K562 (cell line): ENCODE results near the gene CEP131. TPM values are rescaled to one million over a fixed set of nuclear protein-coding genes. Genes with fewer than 3 reads are reported as not detected.
A peak's percentile ranks its signal among the peaks of the same experiment; 100 is the strongest.

Experiments used
- ETV6 ChIP-seq, 3 experiments: fragments of 150-350 bp in 1 of 3; sonication (generic) in 1 of 3; formaldehyde crosslinking in 1 of 3; IDR thresholded peaks; 2 replicates each; pipeline versions ENCODE4 v1.6.1 to v1.8.0; 2014 to 2022; ENCODE audit warnings: borderline replicate concordance in 2 of 3, low read depth in 2 of 3, antibody characterized with exemption in 1 of 3, low read length in 1 of 3, mild to moderate bottlenecking in 1 of 3, missing genetic modification reagents in 1 of 3
- GMEB1 ChIP-seq: fragments of 250-450 bp; sonication (Bioruptor Pico); IDR thresholded peaks from 2 replicates; pipeline ENCODE4 v1.4.0; 2020; ENCODE audit warnings: mild to moderate bottlenecking
- HMGN3 ChIP-seq: IDR thresholded peaks from 2 replicates; pipeline ENCODE4 v1.6.1; 2011; ENCODE audit warnings: borderline replicate concordance, low read depth, mild to moderate bottlenecking, mixed read lengths, low read length; ENCODE audit not compliant: insufficient read length; ENCODE audit errors: extremely low read depth
- MCM5 ChIP-seq: fragments of 450-650 bp; IDR thresholded peaks from 2 replicates; pipeline ENCODE4 v1.6.1; 2016; ENCODE audit warnings: low read depth
- MEF2D ChIP-seq: conservative IDR thresholded peaks from 2 replicates; pipeline ENCODE4 v1.6.1; 2016; ENCODE audit warnings: low read depth, missing genetic modification characterization, missing compliant biosample characterization
- PHB ChIP-seq: fragments of 250-450 bp; sonication (Bioruptor Pico); IDR thresholded peaks from 2 replicates; pipeline ENCODE4 v1.5.0; 2021
- RBBP5 ChIP-seq: fragments of 200-600 bp; sonication (generic); IDR thresholded peaks from 2 replicates; pipeline ENCODE4 v1.6.1; 2012; ENCODE audit warnings: borderline replicate concordance, mild to moderate bottlenecking, low read length, control low read depth, inconsistent platforms; ENCODE audit not compliant: insufficient read depth, poor library complexity, severe bottlenecking
- RCOR1 ChIP-seq, 2 experiments: IDR thresholded peaks; 2 replicates each; pipeline ENCODE4 v1.6.1; 2012; ENCODE audit warnings: low read depth in 2 of 2, low read length in 2 of 2, borderline replicate concordance in 1 of 2, improper control_type of control experiment in 1 of 2
- TFAP4 ChIP-seq: sonication (generic); formaldehyde crosslinking; IDR thresholded peaks from 2 replicates; pipeline ENCODE4 v1.8.0; 2022; ENCODE audit warnings: missing genetic modification reagents, mild to moderate bottlenecking, moderate library complexity, borderline replicate concordance
- ZBTB40 ChIP-seq, 2 experiments: fragments of 450-650 bp in 1 of 2; sonication (generic) in 1 of 2; formaldehyde crosslinking in 1 of 2; IDR thresholded peaks; 2 replicates each; pipeline versions ENCODE4 v1.7.1 to v1.9.0; 2016 to 2022; ENCODE audit warnings: inconsistent platforms in 1 of 2, mild to moderate bottlenecking in 1 of 2, missing genetic modification reagents in 1 of 2
- ZNF184 ChIP-seq: sonication (generic); formaldehyde crosslinking; IDR thresholded peaks from 2 replicates; pipeline ENCODE4 v1.5.0; 2020; ENCODE audit warnings: missing genetic modification reagents
- ZNF511 ChIP-seq: sonication (generic); formaldehyde crosslinking; IDR thresholded peaks from 2 replicates; pipeline ENCODE4 v1.8.0; 2022; ENCODE audit warnings: mild to moderate bottlenecking, missing genetic modification reagents
- polyA plus RNA-seq, 8 experiments: library from polyadenylated mRNA; depleted of rRNA in 4 of 8; stranded (reverse) in 5 of 8; unstranded in 3 of 8; fragments of >200 nt; fragmentation: Nextera tagmentation in 2 of 8; fragmentation: Illumina TruSeq in 1 of 8; extraction: Ambion mirVana in 2 of 8; extraction: Trizol in 1 of 8; gene quantifications; 2 replicates each; pipeline versions ENCODE4 v1.2.1 to v1.2.3, GENCODE V29; 2011 to 2014; ENCODE audit warnings: inconsistent platforms in 1 of 8, missing spikeins in 1 of 8
- total RNA-seq, 7 experiments: library from RNA; depleted of rRNA in 6 of 7; stranded (reverse); fragments of >200 nt in 6 of 7; fragmentation: Illumina TruSeq in 2 of 7; extraction: Trizol in 2 of 7; gene quantifications; 2 replicates each; pipeline versions ENCODE4 v1.2.1 to v1.2.3, GENCODE V29; 2011 to 2021; ENCODE audit warnings: low replicate concordance in 1 of 7

CEP131 gene
- total and polyA plus RNA-seq, 9 of the 15 experiments (the other 6 are each of a cell fraction or from before 2014, with no cell fraction given): 0.24 to 21.2 (median 2.3) TPM

GRCh38 chr17:81142301-81143199 is 80.2 kb downstream of the CEP131 start (continued):
- TF ChIP-seq MEF2D (tag): no peak
- TF ChIP-seq RBBP5: no peak
- TF ChIP-seq RCOR1 (IDR thresholded peaks at IDR 0.05; ENCODE audit: borderline replicate concordance in 1 of 2, low read depth in 2 of 2, low read length in 2 of 2): 0 out of 4 replicates have a peak, but pooled peaks of 1 of the 2 experiments have one; percentile 6
- no peak for TF ChIP-seq MCM5
- TF ChIP-seq HMGN3: no peak
- TF ChIP-seq PHB (CRISPR knock-in tag): no peak
- TF ChIP-seq ZBTB40 (IDR thresholded peaks at IDR 0.05): no peak
- TF ChIP-seq ZBTB40 (CRISPR knock-in tag; IDR thresholded peaks at IDR 0.05): no peak
- no peak for TF ChIP-seq ETV6 (IDR thresholded peaks at IDR 0.05; ENCODE audit: borderline replicate concordance in 1 of 2, low read depth in 2 of 2, low read length in 1 of 2)
- no peak for TF ChIP-seq ETV6 (CRISPR knock-in tag; IDR thresholded peaks at IDR 0.05; ENCODE audit: borderline replicate concordance)
- TF ChIP-seq TFAP4: peak; percentile 31; the same call in 1 of the 2 replicates
- no peak for TF ChIP-seq ZNF511 (CRISPR knock-in tag)
- TF ChIP-seq GMEB1: no peak
- no peak for TF ChIP-seq ZNF184
